PC-9 (cell line): ENCODE data around the gene PLA2G4A.

ENCODE experiments used
- CTCF ChIP-seq: fragments of 200-600 bp; sonication (generic); conservative IDR thresholded peaks from 2 replicates; pipeline ENCODE4 v1.6.1; 2017; ENCODE audit warnings: mixed run types, antibody characterized with exemption, mild to moderate bottlenecking, moderate library complexity
- EZH2 ChIP-seq: fragments of 200-600 bp; sonication (generic); IDR thresholded peaks from 2 replicates; pipeline ENCODE4 v1.8.0; 2017; ENCODE audit warnings: antibody characterized with exemption, low read depth

- TF ChIP-seq CTCF = no peak
- TF ChIP-seq EZH2 = no peak
These were observed 198.5 kb downstream of the PLA2G4A start for GRCh38 chr1:187027253-187027652.
